Measurements from ENCODE around the gene SLC39A12. TPM values are rescaled to one million over a fixed set of nuclear protein-coding genes. Genes with fewer than 3 reads are reported as not detected.

Gene SLC39A12
- total RNA-seq, 2 donors from 2014 or later: not detected

DNA sequence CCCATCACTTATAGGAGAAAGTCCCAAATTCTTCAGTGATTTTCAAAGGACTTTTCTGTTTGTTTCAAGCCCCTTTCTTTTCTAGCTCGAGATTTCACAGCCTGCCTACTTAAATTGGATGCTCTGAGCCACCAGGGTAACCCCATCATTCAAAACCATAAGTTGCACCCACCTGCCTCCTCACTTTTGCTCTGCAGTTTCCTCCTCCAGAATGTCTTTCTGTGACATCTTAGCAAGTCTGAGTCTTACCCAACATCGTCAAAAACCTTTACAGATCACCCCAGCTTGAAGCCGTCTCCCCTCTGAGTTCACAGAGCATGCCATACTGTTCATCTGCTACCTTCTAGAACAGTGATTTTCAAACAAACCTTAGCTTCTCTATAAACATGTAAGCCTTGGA is 124.2 kb downstream of the SLC39A12 start:
- TF ChIP-seq, protein P1, sequence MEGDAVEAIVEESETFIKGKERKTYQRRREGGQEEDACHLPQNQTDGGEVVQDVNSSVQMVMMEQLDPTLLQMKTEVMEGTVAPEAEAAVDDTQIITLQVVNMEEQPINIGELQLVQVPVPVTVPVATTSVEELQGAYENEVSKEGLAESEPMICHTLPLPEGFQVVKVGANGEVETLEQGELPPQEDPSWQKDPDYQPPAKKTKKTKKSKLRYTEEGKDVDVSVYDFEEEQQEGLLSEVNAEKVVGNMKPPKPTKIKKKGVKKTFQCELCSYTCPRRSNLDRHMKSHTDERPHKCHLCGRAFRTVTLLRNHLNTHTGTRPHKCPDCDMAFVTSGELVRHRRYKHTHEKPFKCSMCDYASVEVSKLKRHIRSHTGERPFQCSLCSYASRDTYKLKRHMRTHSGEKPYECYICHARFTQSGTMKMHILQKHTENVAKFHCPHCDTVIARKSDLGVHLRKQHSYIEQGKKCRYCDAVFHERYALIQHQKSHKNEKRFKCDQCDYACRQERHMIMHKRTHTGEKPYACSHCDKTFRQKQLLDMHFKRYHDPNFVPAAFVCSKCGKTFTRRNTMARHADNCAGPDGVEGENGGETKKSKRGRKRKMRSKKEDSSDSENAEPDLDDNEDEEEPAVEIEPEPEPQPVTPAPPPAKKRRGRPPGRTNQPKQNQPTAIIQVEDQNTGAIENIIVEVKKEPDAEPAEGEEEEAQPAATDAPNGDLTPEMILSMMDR (IDR thresholded peaks at IDR 0.05): no peak
- TF ChIP-seq POLR2A (IDR thresholded peaks at IDR 0.05): no peak
- no peaks in the 10 kb centered on the region for H3K27me3 ChIP-seq
- no peak overlapping the region for H3K4me3 ChIP-seq
- no peaks in the 10 kb centered on the region for H3K4me1 ChIP-seq
- no peaks in the 10 kb centered on the region for H3K9me3 ChIP-seq
- DNase-seq (no peak), ATAC-seq (no peak)
- WGBS, 2 donors: 50 to 59% methylated on average over 3 of the region's 3 CpGs
- H3K27ac ChIP-seq: no peak overlapping the region
- intact Hi-C loops (cut with DNase I): no loop called here
- no peaks in the 10 kb centered on the region for H3K36me3 ChIP-seq (replicated peaks in 1 of 2; ENCODE audit: insufficient read depth in 1 of 2, low read depth in 2 of 2)

- no peak for DNase-seq
- intact Hi-C loops (cut with DNase I): no loop called here
- H3K4me1 ChIP-seq: no peaks in the 10 kb centered on the region
- no peaks in the 10 kb centered on the region for H3K36me3 ChIP-seq (replicated peaks in 1 of 2; ENCODE audit: insufficient read depth in 1 of 2, low read depth in 2 of 2)
- 73 to 74% methylated on average over 1 of the region's 1 CpG for WGBS, 2 donors
- H3K4me3 ChIP-seq: no peak overlapping the region
- ATAC-seq: no peak
- H3K27me3 ChIP-seq: no peaks in the 10 kb centered on the region
- H3K27ac ChIP-seq: no peak overlapping the region
- H3K9me3 ChIP-seq: no peaks in the 10 kb centered on the region
- no peak for TF ChIP-seq POLR2A (IDR thresholded peaks at IDR 0.05)
- TF ChIP-seq, protein P1 (IDR thresholded peaks at IDR 0.05): no peak
Measured at GRCh38 chr10:18079665-18080295, 128.1 kb downstream of the SLC39A12 start.

DNA sequence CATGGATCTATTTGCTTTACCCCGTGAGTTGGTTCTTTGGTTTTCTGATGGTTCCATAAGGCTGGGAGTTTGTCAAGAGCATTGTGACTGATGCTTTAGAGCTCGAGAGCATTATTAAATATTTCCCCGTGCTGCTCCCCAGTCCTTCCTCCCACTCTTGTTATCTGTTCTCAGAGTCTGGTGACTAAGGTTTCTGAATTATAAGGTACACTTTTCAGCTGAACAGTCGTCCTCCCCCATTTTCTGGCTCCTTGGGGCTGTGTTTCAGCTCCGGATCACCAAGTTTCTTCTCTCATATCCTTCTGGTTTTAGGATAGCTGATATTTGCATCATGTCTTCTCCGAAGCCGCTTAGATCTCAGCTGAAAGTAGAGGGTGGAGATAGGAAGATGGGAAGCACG is 130.7 kb downstream of the SLC39A12 start:
- Histone ChIP-seq H3K36me3 (replicated peaks in 1 of 2; ENCODE audit: insufficient read depth in 1 of 2, low read depth in 2 of 2) (no peaks in the 10 kb centered on the region), H3K4me3 (no peak overlapping the region), H3K9me3 (no peaks in the 10 kb centered on the region), H3K27me3 (no peaks in the 10 kb centered on the region), H3K4me1 (no peaks in the 10 kb centered on the region), H3K27ac (no peak overlapping the region)
- TF ChIP-seq, protein P1 (IDR thresholded peaks at IDR 0.05): no peak
- no peak for TF ChIP-seq POLR2A (IDR thresholded peaks at IDR 0.05)
- intact Hi-C loops (cut with DNase I): no loop called here
- ATAC-seq (no peak), DNase-seq (no peak)
- 66 to 75% methylated on average over 8 of the region's 8 CpGs for WGBS, 2 donors

DNA sequence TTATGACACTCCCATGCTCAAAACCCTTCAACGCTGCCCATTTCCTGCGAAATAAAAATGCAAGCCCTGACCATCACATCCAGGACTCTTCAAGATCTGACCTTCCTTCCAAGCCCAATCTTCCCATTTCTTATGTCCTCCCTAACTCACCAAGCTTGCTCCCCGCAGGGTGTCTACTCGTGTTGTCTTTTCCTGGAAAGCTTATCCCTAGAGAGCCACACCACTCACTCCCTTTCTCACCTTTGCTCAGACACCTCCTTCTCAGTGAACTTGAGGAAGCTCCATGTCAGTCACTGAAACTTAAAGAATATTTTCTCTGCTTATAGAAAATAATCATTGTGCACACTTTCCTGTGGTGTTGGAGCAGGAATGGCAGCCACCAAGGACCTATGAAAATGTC is 134.1 kb downstream of the SLC39A12 start:
- Histone ChIP-seq H3K4me3 (no peak overlapping the region), H3K9me3 (no peaks in the 10 kb centered on the region), H3K4me1 (no peaks in the 10 kb centered on the region), H3K27ac (no peak overlapping the region), H3K36me3 (replicated peaks in 1 of 2; ENCODE audit: insufficient read depth in 1 of 2, low read depth in 2 of 2) (no peaks in the 10 kb centered on the region), H3K27me3 (no peaks in the 10 kb centered on the region)
- whole genome bisulfite sequencing, 2 donors: 65 to 72% methylated on average over 4 of the region's 4 CpGs
- DNase-seq (no peak), ATAC-seq (no peak)
- no peak for TF ChIP-seq POLR2A (IDR thresholded peaks at IDR 0.05)
- TF ChIP-seq, protein P1 (IDR thresholded peaks at IDR 0.05): no peak
- intact Hi-C loops (cut with DNase I): no loop called here

GRCh38 chr10:18086746-18087145 is 135.0 kb downstream of the SLC39A12 start:
- intact Hi-C loops (cut with DNase I): no loop called here
- no peak overlapping the region for H3K27ac ChIP-seq
- no peak for ATAC-seq
- H3K36me3 ChIP-seq (replicated peaks in 1 of 2; ENCODE audit: insufficient read depth in 1 of 2, low read depth in 2 of 2): no peaks in the 10 kb centered on the region
- no peaks in the 10 kb centered on the region for H3K9me3 ChIP-seq
- H3K4me3 ChIP-seq: no peak overlapping the region
- TF ChIP-seq POLR2A (IDR thresholded peaks at IDR 0.05): no peak
- TF ChIP-seq, protein P1 (IDR thresholded peaks at IDR 0.05): no peak
- no peaks in the 10 kb centered on the region for H3K4me1 ChIP-seq
- no peak for DNase-seq
- no peaks in the 10 kb centered on the region for H3K27me3 ChIP-seq

Data from body of pancreas (tissue), 4 donors.